PC-3 (cell line): Measurements from ENCODE around the gene SOBP.

Experiments
- CTCF ChIP-seq: fragments of 300-600 bp; sonication (generic); conservative IDR thresholded peaks from 2 replicates; pipeline ENCODE4 v1.5.1; 2017; ENCODE audit warnings: antibody characterized with exemption, low read depth, mild to moderate bottlenecking, low read length
- EZH2 ChIP-seq: fragments of 300-600 bp; sonication (generic); IDR thresholded peaks from one replicate; pipeline ENCODE4 v1.6.1; 2017; ENCODE audit warnings: antibody characterized with exemption, mild to moderate bottlenecking, low read length; ENCODE audit not compliant: unreplicated experiment

GRCh38 chr6:107630348-107630977 is 140.5 kb downstream of the SOBP start:
- TF ChIP-seq CTCF (no peak), EZH2 (no peak)
